ENCODE results near the gene NADSYN1. TPM values are rescaled to one million over a fixed set of nuclear protein-coding genes. Genes with fewer than 3 reads are reported as not detected.
"Not testable (repeated sequence)": the region's sequence is repeated elsewhere in the genome, so short reads cannot be mapped to it uniquely, and the experiment has no call there.

Gene NADSYN1
- total RNA-seq, 2 experiments from 2014 or later: 70.9 to 122 TPM

DNA sequence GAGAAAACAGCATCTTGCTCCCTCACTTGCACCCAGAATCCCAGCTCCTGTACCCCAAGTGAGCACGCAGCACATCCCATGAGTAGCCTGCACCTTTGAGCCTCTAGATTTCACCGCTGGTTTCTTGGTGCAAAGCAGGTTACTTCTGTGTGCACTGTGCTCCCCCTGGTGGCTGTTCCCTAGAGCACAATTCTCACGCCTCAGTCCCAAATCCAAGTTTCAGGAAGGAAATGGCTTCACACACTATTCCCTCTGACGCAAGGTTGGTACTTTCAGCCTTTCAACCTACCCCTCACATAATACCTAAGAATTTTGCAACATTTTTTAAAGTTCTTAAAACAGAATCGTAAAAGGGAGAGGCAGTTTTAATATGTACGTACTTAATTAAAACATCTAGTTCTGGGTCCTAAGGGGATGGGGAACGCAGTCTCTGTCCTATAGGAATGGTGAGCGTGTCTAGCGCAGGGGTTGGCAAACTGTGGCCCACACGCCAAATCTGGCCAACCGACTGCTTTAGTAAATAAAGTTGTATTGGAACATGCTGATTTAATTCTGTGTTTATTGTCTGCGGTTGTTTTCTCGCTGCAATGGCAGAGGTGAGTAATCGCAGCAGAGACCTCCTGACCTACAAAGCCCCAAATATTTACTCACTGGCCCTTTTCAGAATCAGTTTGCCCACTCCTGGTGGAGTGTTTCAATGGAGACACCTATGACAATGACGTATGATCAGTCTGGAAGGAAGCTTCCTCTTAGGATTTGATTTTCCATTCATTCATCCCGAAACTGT, 32.4 kb upstream of the NADSYN1 start:
- DNase-seq (ENCODE audit: low spot score): peak; percentile 81
- POLR2A ChIA-PET: interaction anchor here (5.2 kb wide), 1 partner anchor 48 kb away, joined by 36 read pairs; no protein-coding TSS in a partner anchor

DNA sequence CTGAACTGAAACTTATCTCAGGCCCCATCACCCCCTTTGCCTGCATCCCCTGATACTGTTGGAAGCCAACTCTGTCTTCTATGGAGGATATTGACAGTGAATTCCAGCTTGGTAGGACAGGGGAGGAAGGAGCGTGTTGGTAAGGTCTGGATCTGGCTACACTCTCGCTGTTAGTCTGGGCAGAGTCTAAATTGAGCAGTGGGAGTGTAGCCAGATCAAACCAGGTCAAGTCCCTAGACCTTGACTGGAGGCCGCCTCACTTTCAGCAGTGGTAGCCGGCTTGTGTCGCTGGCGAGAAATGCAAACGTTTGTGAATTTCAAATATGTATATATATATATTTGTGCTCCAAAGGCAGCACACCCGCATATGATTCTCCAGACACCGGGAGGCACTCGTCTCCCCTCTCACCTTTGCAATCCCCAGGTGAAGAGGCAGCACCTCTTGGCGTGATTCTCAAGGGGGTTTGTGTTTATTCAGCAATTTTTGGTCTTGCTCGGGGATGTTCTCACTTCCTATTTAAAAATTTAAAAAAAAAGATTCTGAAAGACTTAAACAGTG, 31.5 kb upstream of the NADSYN1 start:
- ChIA-PET CTCF (ENCODE audit: unreplicated experiment) (interaction anchor here (3.6 kb wide), 1 partner anchor 49 kb away, joined by 43 read pairs; no protein-coding TSS in a partner anchor), POLR2A (interaction anchor here (2.2 to 5.2 kb wide), 2 partner anchors 27 to 49 kb away, joined by 4 to 36 read pairs; partner anchors contain the start of gene DHCR7)
- Histone ChIP-seq H3K79me2 (ENCODE audit: insufficient read depth, low read depth, low read length) (no peaks in the 10 kb centered on the region), H3K27ac (ENCODE audit: low read depth, low read length, poor library complexity, severe bottlenecking) (peak overlapping the region; percentile 19), H2AFZ (ENCODE audit: low read length) (peak overlapping the region; percentile 23; the same call in 1 of the 2 replicates), H3K9me2 (ENCODE audit: insufficient read depth, low read length) (no peaks in the 10 kb centered on the region), H3K36me3 (ENCODE audit: insufficient read depth, low read length) (no peaks in the 10 kb centered on the region), H3K9me3 (ENCODE audit: low read length) (peaks cover 3% of the 10 kb centered on the region; the same call in 1 of the 2 replicates), H4K20me1 (ENCODE audit: insufficient read depth, low read length) (no peaks in the 10 kb centered on the region), H3K4me3 (ENCODE audit: low read depth, low read length, poor library complexity, severe bottlenecking) (no peak overlapping the region), H3K4me2 (ENCODE audit: low read length) (peak overlapping the region; percentile 16), H3K4me1 (ENCODE audit: insufficient read depth, low read length, poor library complexity, severe bottlenecking) (peaks cover 72% of the 10 kb centered on the region)
- intact Hi-C loops (cut with micrococcal nuclease; ENCODE audit: unreplicated experiment): loop anchor here (1.0 to 10.0 kb wide), 4 partner anchors 167 to 604 kb away; partner anchors contain the start of gene SHANK2
- TF ChIP-seq EZH2phosphoT487 (IDR thresholded peaks at IDR 0.05; ENCODE audit: borderline replicate concordance, low read depth, low read length): no peak
- TF ChIP-seq CTCF (conservative IDR thresholded peaks at IDR 0.05; ENCODE audit: low read length): no peak; the same call in 1 of the 2 replicates
- peak; percentile 33 for DNase-seq (ENCODE audit: low spot score)
- BruUV-seq (replicated peaks): no TSS peak

More for the DNA sequence above, 32.4 kb upstream of the NADSYN1 start:
- no TSS peak for BruUV-seq (replicated peaks)
- intact Hi-C loops (cut with micrococcal nuclease; ENCODE audit: unreplicated experiment): loop anchor here (1.0 to 10.0 kb wide), 6 partner anchors 47 to 603 kb away; partner anchors contain the start of gene SHANK2
- H3K79me2 ChIP-seq (ENCODE audit: insufficient read depth, low read depth, low read length): no peaks in the 10 kb centered on the region
- peak overlapping the region; percentile 16 for H3K4me2 ChIP-seq (ENCODE audit: low read length)
- peaks cover 64% of the 10 kb centered on the region for H3K4me1 ChIP-seq (ENCODE audit: insufficient read depth, low read length, poor library complexity, severe bottlenecking)
- H3K4me3 ChIP-seq (ENCODE audit: low read depth, low read length, poor library complexity, severe bottlenecking): no peak overlapping the region
- no peaks in the 10 kb centered on the region for H3K36me3 ChIP-seq (ENCODE audit: insufficient read depth, low read length)
- TF ChIP-seq CTCF (conservative IDR thresholded peaks at IDR 0.05; ENCODE audit: low read length) (peak; percentile 96), EZH2phosphoT487 (IDR thresholded peaks at IDR 0.05; ENCODE audit: borderline replicate concordance, low read depth, low read length) (no peak)
- CTCF ChIA-PET (ENCODE audit: unreplicated experiment): interaction anchor here (0.7 to 3.6 kb wide), 3 partner anchors 21 to 48 kb away, joined by 3 to 43 read pairs (median 4); no protein-coding TSS in a partner anchor
- H3K9me2 ChIP-seq (ENCODE audit: insufficient read depth, low read length): no peaks in the 10 kb centered on the region
- peak overlapping the region; percentile 23; the same call in 1 of the 2 replicates for H2AFZ ChIP-seq (ENCODE audit: low read length)
- H4K20me1 ChIP-seq (ENCODE audit: insufficient read depth, low read length): no peaks in the 10 kb centered on the region
- no peak overlapping the region for H3K27ac ChIP-seq (ENCODE audit: low read depth, low read length, poor library complexity, severe bottlenecking)
- H3K9me3 ChIP-seq (ENCODE audit: low read length): peaks cover 3% of the 10 kb centered on the region; the same call in 1 of the 2 replicates

GRCh38 chr11:71422318-71422717, 30.7 kb upstream of the NADSYN1 start:
- not testable (repeated sequence) for H3K36me3 ChIP-seq (ENCODE audit: insufficient read depth, low read length); H4K20me1 ChIP-seq (ENCODE audit: insufficient read depth, low read length); H3K4me3 ChIP-seq (ENCODE audit: low read depth, low read length, poor library complexity, severe bottlenecking); H3K27ac ChIP-seq (ENCODE audit: low read depth, low read length, poor library complexity, severe bottlenecking); H3K4me2 ChIP-seq (ENCODE audit: low read length); H3K9me3 ChIP-seq (ENCODE audit: low read length); BruUV-seq (replicated peaks); DNase-seq (ENCODE audit: low spot score); H3K79me2 ChIP-seq (ENCODE audit: insufficient read depth, low read depth, low read length); H2AFZ ChIP-seq (ENCODE audit: low read length); H3K9me2 ChIP-seq (ENCODE audit: insufficient read depth, low read length)
- peaks cover 71% of the 10 kb centered on the region for H3K4me1 ChIP-seq (ENCODE audit: insufficient read depth, low read length, poor library complexity, severe bottlenecking)
- CTCF ChIA-PET (ENCODE audit: unreplicated experiment): interaction anchor here (0.7 kb wide), 1 partner anchor 51 kb away, joined by 3 read pairs; no protein-coding TSS in a partner anchor
- intact Hi-C loops (cut with micrococcal nuclease; ENCODE audit: unreplicated experiment): loop anchor here (5.0 to 10.0 kb wide), 3 partner anchors 168 to 605 kb away; partner anchors contain the start of gene SHANK2
- POLR2A ChIA-PET: interaction anchor here (0.9 to 2.2 kb wide), 2 partner anchors 26 to 39 kb away, joined by 3 to 4 read pairs; partner anchors contain the start of gene DHCR7
